ENCODE measurements around the gene ESF1.

DNA sequence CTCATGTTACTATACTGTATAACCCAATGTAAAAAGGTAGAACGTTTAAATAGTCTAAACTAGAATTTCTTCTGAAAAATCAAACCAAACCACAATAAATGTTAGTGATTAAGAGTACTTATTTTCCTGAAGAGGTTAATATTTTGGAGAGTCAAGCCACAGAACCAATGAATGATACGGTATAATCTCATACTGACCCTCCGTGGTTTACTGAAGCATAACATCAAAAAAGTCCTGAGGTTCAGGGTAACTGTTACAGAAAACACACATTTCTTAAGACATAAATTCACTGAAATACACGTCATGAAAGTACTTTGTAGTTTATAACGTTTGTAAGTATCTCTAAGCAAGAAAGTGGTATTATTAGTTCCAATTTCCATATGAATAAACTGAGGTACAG, 28.9 kb downstream of the ESF1 start:
- TF ChIP-seq, protein P1, sequence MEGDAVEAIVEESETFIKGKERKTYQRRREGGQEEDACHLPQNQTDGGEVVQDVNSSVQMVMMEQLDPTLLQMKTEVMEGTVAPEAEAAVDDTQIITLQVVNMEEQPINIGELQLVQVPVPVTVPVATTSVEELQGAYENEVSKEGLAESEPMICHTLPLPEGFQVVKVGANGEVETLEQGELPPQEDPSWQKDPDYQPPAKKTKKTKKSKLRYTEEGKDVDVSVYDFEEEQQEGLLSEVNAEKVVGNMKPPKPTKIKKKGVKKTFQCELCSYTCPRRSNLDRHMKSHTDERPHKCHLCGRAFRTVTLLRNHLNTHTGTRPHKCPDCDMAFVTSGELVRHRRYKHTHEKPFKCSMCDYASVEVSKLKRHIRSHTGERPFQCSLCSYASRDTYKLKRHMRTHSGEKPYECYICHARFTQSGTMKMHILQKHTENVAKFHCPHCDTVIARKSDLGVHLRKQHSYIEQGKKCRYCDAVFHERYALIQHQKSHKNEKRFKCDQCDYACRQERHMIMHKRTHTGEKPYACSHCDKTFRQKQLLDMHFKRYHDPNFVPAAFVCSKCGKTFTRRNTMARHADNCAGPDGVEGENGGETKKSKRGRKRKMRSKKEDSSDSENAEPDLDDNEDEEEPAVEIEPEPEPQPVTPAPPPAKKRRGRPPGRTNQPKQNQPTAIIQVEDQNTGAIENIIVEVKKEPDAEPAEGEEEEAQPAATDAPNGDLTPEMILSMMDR (IDR thresholded peaks at IDR 0.05): no peak
- no peak for TF ChIP-seq POLR2A (IDR thresholded peaks at IDR 0.05)
